Dermis blood vessel endothelial cell (primary cell): ENCODE data around the gene MAD1L1. TPM values are rescaled to one million over a fixed set of nuclear protein-coding genes. Genes with fewer than 3 reads are reported as not detected.
"Not testable (repeated sequence)": the region's sequence is repeated elsewhere in the genome, so short reads cannot be mapped to it uniquely, and the experiment has no call there.

Experiments
- DNase-seq: peaks from one replicate; pipeline ENCODE4 v3.0.0; 2010
- total RNA-seq: library from RNA; depleted of rRNA; stranded (reverse); fragments of >200 nt; gene quantifications from 2 replicates; pipeline ENCODE4 v1.2.3, GENCODE V29; 2014

MAD1L1 gene
- total RNA-seq, 1 donor from 2014 or later, result 53.3 TPM

GRCh38 chr7:1845536-1846311 lies 387.0 kb downstream of the MAD1L1 start:
- no peak for DNase-seq

GRCh38 chr7:1844951-1845390 lies 387.8 kb downstream of the MAD1L1 start:
- DNase-seq, result no peak

- no peak for DNase-seq
These were observed 388.3 kb downstream of the MAD1L1 start for GRCh38 chr7:1844336-1844950.

GRCh38 chr7:1843921-1844335 lies 388.8 kb downstream of the MAD1L1 start:
- DNase-seq, result no peak

GRCh38 chr7:1843271-1843861 lies 389.4 kb downstream of the MAD1L1 start:
- no peak for DNase-seq

- DNase-seq, result no peak
These were observed 390.2 kb downstream of the MAD1L1 start for GRCh38 chr7:1842321-1843221.

GRCh38 chr7:1841286-1842021 lies 391.3 kb downstream of the MAD1L1 start:
- not testable (repeated sequence) for DNase-seq

- DNase-seq, result not testable (repeated sequence)
These were observed 392.0 kb downstream of the MAD1L1 start for GRCh38 chr7:1840744-1841143.

- no peak for DNase-seq
These were observed 393.0 kb downstream of the MAD1L1 start for GRCh38 chr7:1839701-1840100.

- not testable (repeated sequence) for DNase-seq
These were observed 393.7 kb downstream of the MAD1L1 start for GRCh38 chr7:1838911-1839531.

- not testable (repeated sequence) for DNase-seq
These were observed 394.2 kb downstream of the MAD1L1 start for GRCh38 chr7:1838544-1838872.

GRCh38 chr7:1837696-1838543 lies 394.8 kb downstream of the MAD1L1 start:
- not testable (repeated sequence) for DNase-seq

GRCh38 chr7:1831933-1832535 lies 400.7 kb downstream of the MAD1L1 start:
- not testable (repeated sequence) for DNase-seq

GRCh38 chr7:1831471-1831870 lies 401.3 kb downstream of the MAD1L1 start:
- DNase-seq, result not testable (repeated sequence)

GRCh38 chr7:1829668-1830067 lies 403.1 kb downstream of the MAD1L1 start:
- not testable (repeated sequence) for DNase-seq

GRCh38 chr7:1829111-1829510 lies 403.6 kb downstream of the MAD1L1 start:
- DNase-seq, result no peak

- not testable (repeated sequence) for DNase-seq
These were observed 404.6 kb downstream of the MAD1L1 start for GRCh38 chr7:1828170-1828569.

- not testable (repeated sequence) for DNase-seq
These were observed 405.2 kb downstream of the MAD1L1 start for GRCh38 chr7:1827521-1827981.

GRCh38 chr7:1826931-1827330 lies 405.8 kb downstream of the MAD1L1 start:
- DNase-seq, result not testable (repeated sequence)
